NCI-H187 (cell line): Measurements from ENCODE around the gene STIL.
"Not testable (repeated sequence)": the region's sequence is repeated elsewhere in the genome, so short reads cannot be mapped to it uniquely, and the experiment has no call there.

Experiments used
- DNase-seq, 2 experiments: peaks; one replicate each; lab custom pipeline; 2025; lab: John Stamatoyannopoulos, UW

Gene STIL

DNA sequence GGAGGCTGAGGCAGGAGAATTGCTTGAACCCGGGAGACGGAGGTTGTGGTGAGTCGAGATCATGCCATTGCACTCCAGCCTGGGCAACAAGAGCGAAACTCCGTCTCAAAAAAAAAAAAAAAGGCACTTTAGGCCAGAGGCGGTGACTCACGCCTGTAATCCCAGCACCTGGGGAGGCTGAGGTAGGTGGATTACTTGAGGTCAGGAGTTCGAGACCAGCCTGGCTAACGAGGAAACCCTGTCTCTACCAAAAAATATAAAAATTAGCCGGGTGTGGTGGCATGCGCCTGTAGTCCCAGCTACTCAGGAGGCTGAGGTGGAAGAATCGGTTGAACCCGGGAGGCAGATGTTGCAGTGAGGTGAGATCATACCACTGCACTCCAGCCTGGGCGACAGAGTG is 6.0 kb upstream of the STIL start:
- not testable (repeated sequence) for DNase-seq

DNA sequence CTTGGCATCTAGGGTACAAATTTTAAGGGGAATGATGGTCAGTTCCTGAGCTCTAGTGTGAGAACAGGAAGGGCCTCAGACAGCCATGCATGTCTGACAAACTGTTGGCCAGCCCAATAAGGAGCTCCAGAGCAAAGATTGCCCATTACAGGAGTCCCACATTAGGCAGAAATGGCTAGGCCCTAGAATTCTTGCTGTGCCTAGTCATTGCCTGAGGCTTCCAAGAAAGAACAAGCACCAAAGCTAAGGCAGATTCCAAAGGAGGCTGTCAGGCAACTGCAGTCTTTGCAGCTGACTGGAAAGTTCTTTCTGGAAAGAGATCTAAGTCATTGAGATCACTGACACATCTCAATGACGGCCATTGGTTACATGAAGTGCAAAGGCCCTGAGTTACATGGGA is 3.9 kb upstream of the STIL start:
- DNase-seq = no peak

DNA sequence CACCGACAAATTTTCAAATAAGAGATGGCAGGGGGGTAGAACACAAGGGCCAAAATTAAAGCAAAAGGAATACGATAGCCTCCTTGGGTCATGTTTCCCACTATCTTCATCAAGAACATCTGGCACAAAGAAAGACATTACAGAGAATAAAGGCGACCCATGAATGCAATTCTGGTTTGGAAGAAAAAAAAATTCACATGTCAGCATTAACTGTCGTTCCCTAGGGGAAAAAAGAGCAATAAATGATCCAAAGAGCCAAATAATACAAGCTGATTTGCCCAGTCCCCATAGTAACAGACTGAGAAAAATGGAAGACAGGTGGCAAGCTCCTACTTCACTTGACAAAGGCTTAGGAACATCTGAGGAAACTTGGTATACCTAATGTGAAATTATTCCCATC is 4.5 kb downstream of the STIL start:
- no peak for DNase-seq

DNA sequence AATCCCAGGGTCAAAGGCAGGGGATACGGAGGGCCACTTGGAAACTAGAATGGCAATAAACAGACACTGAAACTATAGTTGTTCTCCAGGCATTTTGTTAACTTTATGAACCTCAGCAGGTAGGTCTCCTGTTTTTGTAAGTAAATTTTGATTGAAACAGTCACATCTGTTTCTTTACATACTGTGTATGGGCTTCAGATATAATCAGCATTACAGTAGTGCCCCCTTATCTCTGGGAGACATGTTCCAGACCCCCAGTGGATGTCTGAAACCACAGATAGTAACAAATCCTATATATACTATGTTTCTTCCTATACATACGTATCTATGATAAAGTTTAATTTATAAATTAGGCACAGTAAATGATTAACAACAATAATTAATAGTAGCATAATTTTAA is 11.5 kb downstream of the STIL start:
- DNase-seq = no peak

DNA sequence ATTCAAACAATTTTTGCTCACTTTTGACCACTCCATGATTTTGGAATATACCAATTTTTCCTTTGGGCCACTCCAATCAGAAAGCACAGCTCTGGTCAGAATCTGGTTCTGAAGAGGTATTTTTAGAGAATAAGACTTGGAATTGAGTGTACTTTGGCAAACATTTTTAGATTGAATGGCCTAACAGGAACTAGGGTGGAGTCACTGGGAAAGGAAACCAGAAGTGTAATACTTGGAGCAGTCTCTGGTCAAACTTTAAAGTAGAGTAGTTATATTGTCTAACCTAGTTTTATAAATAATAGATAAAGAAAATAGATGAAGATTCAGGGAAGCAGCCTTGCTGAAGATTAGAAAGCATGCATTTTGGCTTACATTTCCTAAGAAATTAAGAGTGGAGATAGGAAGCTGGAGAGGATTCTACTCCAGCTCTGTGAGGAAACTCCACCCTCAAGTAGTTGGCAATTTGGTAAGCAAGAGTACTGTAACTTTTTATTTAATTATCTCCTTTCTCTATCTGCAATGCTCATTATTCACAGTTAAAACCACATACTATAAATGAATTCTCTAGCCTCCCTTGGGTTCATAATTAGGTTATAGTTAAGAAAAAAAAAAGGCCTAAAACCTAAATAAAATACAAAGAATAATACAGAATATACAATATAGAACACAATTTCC is 15.8 kb downstream of the STIL start:
- no peak for DNase-seq

DNA sequence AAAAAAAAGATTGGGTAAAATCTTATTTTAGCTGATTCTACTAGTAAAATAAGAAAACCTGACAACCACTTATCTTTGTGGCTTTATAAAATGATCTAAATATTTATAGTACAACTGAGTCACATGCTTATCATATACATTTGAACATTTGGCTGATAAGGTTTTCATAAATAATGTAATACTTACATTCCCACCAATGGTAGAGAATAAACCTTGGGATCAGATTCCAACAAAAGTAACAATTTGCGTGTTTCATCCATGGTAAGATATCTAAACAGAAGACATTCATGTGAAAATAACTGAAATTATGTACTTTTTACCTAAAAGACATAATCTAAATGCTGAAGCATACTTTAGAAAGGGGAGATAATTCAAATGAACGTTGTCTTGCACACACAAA is 18.4 kb downstream of the STIL start:
- DNase-seq = no peak

DNA sequence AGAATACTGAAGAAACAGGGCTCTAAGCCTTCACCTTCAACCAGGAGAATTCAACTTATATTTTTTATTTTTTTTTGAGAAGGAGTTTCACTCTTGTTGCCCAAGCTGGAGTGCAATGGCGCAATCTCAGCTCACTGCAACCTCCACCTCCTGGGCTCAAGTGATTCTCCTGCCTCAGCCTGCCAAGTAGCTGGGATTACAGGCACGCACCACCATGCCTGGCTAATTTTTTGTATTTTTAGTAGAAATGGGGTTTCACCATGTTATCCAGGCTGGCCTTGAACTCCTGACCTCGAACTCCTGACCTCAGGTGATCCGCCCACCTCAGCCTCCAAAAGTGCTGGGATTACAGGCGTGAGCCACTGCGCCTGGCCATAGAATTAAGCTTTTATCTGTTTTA is 19.1 kb downstream of the STIL start:
- not testable (repeated sequence) for DNase-seq

DNA sequence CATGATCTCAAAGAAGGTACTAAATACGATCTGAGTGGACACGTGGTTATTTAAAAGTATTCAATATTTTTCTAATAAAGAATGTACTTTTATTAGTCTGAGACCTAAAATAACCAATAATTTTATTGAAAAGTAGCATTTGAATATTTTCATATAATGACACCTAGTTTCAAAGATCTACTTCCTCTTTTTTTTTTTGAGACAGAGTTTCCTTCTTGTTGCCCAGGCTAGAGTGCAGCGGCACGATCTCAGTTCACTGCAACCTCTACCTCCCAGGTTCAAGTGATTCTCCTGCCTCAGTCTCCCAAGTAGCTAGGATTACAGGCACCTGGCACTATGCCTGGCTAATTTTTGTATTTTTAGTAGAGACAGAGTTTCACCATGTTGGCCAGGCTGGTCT is 25.8 kb downstream of the STIL start:
- DNase-seq = not testable (repeated sequence)

DNA sequence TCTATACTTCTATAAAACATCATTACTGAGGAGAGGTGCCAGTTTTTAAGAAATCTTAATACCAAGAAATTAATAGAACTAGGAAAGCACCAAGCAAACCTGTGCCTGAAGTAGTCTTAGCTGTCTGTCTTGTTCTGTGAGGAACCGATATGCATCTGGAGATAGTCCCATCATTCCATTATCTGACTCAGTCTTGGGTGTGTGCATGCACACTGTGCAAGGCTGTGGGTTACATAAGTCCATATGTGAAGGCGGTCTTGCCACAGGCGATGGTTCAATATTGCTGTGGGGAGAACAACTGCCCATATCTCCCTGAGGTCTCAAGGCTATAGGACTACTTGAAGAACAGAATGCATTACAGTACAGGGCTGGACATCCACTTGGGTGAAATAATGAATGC is 33.8 kb downstream of the STIL start:
- no peak for DNase-seq

DNA sequence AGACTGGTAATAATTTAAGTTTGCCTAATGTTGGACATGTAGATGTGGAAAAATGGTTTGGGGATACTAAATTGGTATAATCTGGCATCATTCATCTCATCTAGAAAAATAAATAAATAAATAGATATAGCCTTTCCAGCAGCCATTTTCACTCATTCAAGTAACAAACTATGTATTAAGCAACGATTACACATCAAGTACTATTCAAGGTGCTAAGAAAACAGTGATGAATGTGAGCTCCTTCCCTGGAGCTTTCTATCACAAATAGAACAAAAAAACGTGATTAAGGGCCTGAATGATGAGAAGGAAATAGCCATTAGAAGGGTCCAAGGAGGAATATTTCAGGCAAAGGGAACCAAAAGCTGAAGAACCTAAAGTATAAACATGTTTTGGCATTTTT is 37.1 kb downstream of the STIL start:
- no peak for DNase-seq

DNA sequence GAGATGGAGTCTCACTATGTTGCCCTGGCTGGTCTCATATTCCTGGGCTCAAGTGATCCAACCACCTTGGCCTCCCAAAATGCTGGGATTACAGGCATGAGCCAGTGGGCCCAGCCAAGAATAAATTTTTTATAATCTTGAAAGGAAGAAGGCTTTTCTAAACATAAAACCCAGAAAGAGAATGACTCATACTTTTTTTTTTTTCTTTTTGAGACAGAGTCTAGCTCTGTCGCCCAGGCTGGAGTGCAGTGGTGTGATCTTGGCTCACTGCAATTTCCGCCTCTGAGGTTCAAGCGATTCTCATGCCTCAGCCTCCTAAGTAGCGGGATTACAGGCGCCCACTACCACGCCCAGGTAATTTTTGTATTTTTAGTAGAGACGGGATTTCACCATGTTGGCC is 38.1 kb downstream of the STIL start:
- not testable (repeated sequence) for DNase-seq

DNA sequence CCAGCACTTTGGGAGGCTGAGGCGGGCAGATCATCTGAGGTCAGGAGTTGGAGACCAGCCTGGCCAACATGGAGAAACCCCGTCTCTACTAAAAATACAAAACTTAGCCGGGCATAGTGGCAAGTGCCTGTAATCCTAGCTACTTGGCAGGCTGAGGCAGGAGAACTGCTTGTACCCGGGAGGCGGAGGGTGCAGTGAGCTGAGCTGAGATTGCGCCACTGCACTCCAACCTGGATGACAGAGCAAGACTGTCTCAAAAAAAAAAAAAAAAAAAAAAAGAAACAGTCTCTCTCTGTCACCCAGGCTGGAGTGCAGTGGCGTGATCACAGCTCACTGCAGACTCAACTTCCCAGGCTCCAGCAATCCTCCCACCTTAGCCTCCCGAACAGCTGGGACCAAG is 48.4 kb downstream of the STIL start:
- not testable (repeated sequence) for DNase-seq

DNA sequence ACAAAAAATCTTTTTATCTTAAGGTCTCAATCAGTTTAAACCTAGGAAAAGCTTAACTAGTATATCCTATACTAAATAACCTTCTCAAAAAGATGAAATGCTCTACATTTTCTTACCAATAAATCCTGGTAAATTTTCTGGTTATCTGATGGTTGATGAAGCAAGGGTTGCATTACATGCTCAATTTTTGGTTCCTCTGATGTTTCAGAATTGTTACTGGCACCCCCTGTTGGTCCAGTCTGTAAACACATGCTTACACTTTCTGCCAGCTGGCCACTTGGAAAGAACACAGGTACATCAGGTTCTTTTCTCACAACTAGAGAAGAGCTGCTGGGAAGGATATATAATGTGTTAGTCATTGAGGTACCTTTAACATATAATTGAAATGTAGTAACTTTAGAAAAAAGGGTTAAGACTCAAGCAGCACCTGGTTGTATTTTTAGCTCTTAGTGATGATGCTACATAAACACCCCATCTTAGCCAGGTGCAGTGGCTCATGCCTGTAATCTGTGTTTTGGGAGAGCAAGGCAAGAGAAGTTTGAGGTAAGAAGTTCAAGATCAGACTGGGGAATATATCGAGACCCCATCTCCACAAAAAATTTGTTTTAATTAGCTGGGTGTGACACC is 51.0 kb downstream of the STIL start:
- DNase-seq = no peak

DNA sequence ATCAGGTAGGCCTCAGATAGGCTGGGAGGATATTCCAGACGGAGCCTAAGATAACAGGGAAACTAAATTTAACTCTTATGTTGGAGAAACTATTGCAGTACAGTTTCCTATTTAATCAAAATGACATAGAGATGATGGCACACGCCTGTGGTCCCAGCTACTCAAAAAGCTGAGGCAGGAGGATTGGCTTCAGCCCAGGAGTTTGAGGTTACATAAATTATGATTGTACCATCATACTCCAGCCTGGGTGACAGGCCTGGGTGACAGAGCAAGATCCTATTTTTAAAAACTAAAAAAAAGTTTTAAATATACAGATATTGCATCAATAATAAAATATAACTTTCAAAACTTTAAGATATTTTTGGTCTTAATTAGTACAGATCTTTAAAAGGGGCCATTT is 56.7 kb downstream of the STIL start:
- DNase-seq = no peak

DNA sequence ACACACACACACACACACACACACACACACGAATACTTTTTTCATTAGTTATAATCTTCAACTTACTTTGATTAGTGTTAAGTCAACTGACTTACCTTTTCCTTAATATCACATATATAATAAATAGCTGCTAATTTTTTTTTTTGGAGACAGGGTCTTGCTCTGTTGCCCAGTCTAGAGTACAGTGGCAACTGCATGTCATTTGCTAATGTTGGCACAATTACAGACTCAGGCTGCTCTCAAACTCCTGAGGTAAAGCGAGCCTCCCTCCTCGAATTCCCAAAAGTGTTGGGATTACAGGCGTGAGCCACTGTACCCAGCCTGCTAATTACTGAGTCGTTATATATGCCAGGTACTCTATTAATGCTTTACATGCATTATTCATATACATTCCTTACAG is 61.2 kb downstream of the STIL start:
- no peak for DNase-seq

DNA sequence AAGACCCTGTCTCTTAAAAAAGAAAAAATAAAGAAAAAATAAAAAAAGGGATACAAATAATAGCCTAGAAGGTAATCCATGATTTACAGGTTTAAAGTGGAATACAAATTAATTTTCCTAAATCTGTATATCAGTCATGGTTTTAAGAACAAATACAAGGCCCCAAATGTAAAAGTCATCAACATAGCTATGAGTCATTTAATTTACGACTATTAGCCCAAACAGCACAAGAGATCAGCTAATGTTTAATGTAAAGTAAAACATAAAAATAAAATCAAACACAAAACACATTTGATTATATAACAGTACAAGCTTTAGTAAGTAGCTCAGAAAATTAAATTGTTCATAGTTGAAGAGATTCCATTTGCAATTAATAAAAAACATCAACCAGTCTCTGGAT is 61.6 kb downstream of the STIL start:
- DNase-seq = no peak

DNA sequence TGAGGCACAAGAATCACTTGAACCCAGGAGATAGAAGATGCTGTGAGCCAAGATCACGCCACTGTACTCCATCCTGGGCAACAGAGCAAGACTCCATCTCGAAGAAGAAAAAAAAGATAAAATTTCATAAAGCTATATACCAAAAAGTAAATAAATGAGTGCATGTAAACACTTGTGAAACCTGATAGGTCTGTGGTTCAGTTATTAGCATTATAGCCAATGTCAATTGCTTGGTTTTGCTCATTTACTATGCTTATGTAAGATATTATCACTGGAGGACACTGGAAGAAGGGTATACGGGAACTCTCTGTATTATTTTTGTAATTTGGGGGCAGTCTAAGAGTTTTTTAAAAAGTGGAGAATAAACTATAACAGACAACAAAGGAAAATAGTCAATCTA is 64.2 kb downstream of the STIL start:
- no peak for DNase-seq

DNA sequence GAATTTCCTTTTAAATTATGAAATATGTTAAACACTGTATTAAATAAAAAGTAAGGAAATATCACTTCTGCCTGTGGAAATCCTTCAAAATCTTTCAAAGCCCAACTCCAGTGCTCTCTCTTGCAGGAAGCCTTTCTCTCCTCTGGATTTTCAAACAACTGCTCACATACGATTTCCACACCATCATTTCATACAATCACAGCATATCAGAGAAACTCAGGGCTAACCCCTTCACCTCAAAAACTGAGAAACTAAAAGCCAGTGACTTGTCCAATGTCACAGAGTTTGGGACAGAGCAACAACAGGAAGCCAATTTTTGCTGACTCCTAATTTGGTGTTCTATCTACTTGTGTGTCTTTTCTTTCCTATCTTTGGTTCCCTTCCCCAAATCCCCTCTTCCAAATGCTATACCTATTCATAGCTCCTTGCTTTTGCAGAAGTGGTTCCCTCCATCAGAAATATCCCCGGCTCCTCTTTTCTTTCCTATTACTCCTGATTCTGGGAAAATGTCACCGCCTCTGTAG is 69.5 kb downstream of the STIL start:
- no peak for DNase-seq

DNA sequence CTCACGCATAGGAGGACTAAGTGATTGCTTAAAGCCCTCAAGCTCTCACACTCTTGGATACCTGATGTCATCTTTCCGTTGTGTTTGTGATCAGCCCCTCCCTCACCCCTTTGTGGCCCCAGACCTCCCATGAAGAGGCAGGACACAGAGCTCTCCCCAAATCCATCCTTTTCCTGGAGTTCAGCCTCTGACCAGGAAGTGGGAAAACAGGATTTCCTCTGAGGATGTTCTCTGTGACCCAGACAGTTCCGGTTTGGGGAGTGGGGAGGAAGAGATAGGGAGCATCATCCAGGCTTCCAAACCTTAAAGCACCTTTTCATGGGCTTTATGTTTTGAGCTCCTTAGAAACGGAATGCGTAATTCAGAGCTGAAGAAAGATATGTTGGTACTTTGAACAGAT is 70.0 kb downstream of the STIL start:
- no peak for DNase-seq

DNA sequence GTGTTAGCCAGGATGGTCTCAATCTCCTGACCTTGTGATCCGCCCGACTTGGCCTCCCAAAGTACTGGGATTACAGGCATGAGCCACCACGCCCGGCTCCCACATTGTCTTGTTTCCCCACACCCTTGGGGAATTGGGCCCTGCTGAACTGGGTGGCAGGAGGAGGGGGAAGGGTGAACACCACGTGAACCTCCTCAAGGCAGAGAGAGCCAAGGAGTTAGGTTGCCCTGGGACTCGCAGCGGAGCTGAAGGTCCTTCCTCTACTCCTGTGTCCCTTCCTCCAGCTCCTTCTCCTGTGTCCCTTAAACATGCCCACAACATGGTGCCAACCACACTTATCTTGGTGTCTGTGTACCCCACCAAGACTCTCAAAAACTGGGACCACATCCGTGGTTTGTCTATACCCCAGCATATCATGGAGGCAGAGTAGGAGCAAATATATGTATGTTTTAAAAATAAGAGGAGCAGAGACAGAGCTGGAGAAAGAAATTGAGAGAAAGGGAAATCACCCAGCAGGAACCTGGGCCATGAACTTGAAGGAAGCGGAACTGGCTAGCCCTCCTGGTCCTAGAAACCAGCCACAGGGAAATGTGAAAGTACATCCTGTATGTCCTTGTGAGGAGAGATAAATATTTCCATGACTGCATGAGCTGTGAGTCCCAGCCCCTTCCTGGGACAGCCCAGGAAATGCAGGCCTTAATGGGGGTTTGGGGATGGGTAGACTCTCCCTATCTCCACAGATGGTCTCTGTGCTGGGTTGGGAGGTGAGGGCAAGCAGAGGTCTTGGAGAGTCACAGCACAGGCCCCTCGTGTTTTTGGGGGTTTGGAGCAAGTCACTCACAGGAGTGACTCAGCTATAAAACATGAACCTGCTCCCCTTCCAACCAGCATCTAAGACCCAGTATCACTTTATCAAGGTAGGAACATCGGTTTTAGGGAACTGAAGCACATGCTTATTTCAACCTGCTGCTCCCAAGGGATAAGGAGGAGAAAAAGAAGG is 72.5 kb downstream of the STIL start:
- DNase-seq = no peak

DNA sequence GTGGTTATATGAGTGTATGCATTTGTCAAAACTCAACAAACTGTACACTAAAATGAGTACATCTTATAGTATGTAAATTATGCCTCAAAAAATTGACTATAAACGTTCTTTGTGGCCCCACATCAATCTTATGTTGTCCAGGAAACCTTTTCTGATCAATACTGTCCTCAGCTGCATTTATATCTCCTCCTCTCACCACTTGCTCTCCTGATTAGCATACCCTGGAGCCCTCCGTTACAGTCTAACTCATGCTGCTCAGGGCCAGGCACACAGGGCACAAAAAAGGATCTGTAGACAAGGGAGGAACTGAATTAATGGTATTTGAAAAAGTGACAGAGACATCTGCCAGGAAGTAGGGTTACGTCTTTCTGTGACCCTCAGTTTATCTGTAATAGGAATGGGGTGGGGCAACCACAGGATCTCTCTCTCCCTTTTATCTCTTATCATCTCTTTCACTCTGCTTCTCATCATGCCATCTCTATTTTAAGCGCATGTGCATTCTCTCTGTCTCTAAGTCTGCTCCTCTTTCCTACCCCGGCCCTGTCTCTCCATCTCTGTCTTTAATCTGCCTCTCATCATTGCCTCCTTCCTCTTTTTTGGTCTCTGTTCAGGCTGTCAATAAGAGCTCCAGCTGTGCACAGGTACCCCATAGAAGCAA is 74.9 kb downstream of the STIL start:
- DNase-seq = no peak

DNA sequence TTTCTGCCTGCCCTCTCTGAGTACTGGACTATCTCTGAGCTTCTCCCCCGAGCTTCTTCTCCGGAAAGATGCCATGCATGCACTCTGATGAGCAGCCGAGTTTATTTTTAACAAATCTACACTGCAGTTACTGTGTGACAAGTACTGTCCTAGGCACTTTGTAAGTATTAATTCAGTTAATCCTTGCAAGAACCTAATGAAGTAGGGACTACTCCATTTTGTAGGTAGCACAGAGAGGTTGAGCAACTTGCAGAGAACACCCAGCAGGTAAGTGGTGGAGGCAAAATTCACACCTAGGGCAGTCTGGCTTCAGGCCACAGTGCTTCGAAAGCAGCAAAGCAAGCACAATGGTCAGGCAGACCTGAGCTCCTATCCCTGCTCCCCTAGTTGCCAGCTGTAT is 78.1 kb downstream of the STIL start:
- no peak for DNase-seq
